Upper lobe of left lung (tissue), 6 donors: ENCODE results near the gene PRODH. TPM values are rescaled to one million over a fixed set of nuclear protein-coding genes. Genes with fewer than 3 reads are reported as not detected.
A peak's percentile ranks its signal among the peaks of the same experiment; 100 is the strongest.

Experiments
- ATAC-seq, 2 donors: fragments of 200-7000 bp; cut with Tn5 transposase; one replicate each; pipeline ENCODE4 v1.9.1; 2022; ENCODE audit warnings: mild to moderate bottlenecking in 2 of 2, moderate library complexity in 2 of 2; ENCODE audit not compliant: low FRiP score in 2 of 2
- DNase-seq, 2 donors: peaks; one replicate each; pipeline ENCODE4 v3.0.0-alpha.2; 2019 to 2020
- H3K27ac ChIP-seq, 4 donors: fragments of 200-600 bp; sonication (generic); one replicate each; pipeline ENCODE4 v1.5.1; 2016 to 2019
- H3K27me3 ChIP-seq, 4 donors: fragments of 200-600 bp; sonication (generic); one replicate each; pipeline ENCODE4 v1.5.1; 2017 to 2019
- H3K36me3 ChIP-seq, 4 donors: fragments of 200-600 bp; sonication (generic); one replicate each; pipeline ENCODE4 v1.5.1; 2016 to 2019
- H3K4me1 ChIP-seq, 4 donors: fragments of 200-600 bp; sonication (generic); one replicate each; pipeline ENCODE4 v1.5.1; 2018 to 2019
- H3K4me3 ChIP-seq, 4 donors: fragments of 200-600 bp; sonication (generic); one replicate each; pipeline ENCODE4 v1.5.1; 2017 to 2019; ENCODE audit warnings: mild to moderate bottlenecking in 2 of 4, moderate library complexity in 1 of 4
- H3K9me3 ChIP-seq, 4 donors: fragments of 200-600 bp; sonication (generic); one replicate each; pipeline ENCODE4 v1.5.1; 2018 to 2019
- CTCF ChIP-seq, 6 experiments: fragments of 450-650 bp in 4 of 6; fragments of 200-600 bp in 2 of 6; sonication (generic) in 2 of 6; IDR thresholded peaks; one replicate each; pipeline ENCODE4 v1.5.1; 2016 to 2019; ENCODE audit warnings: antibody characterized with exemption in 6 of 6
- EP300 ChIP-seq, 4 donors: sonication (generic); formaldehyde crosslinking; IDR thresholded peaks; one replicate each; pipeline ENCODE4 v1.5.1; 2017; ENCODE audit warnings: antibody characterized with exemption in 4 of 4, control low read depth in 2 of 4
- POLR2A ChIP-seq, 4 donors: fragments of 450-650 bp; IDR thresholded peaks; one replicate each; pipeline ENCODE4 v1.5.1; 2016 to 2017; ENCODE audit warnings: antibody characterized with exemption in 4 of 4, mild to moderate bottlenecking in 2 of 4
- POLR2AphosphoS5 ChIP-seq, 2 donors: sonication (generic); formaldehyde crosslinking; IDR thresholded peaks; one replicate each; pipeline ENCODE4 v1.5.1; 2017; ENCODE audit warnings: antibody characterized with exemption in 2 of 2
- WGBS, 2 donors: methylation state at CpG; one replicate each; pipeline ENCODE4 v1.1.5; 2017 to 2018; 5-methylcytosine and 5-hydroxymethylcytosine counted together
- total RNA-seq, 6 donors: library from RNA; depleted of rRNA in 4 of 6; stranded (reverse); fragments of >200 nt in 4 of 6; gene quantifications; one replicate each; pipeline versions ENCODE4 v1.1.0 to v1.2.1, GENCODE V29; 2016 to 2021
- donor health status: DM: no; HTN: no; CAD: no; lungs with moderate emphysema.
- donor health status: DM: no; HTN: yes; CAD: no; lungs with severe emphysema.

Gene PRODH
- total RNA-seq, 6 donors from 2014 or later, result 37.1 to 206 (median 91.1) TPM

GRCh38 chr22:18931905-18932652 lies 4.0 kb downstream of the PRODH start:
- ATAC-seq (no peak), DNase-seq (no peak)
- Histone ChIP-seq H3K4me1 (no peaks in the 10 kb centered on the region), H3K36me3 (no peaks in the 10 kb centered on the region), H3K4me3 (no peak overlapping the region), H3K27me3 (no peaks in the 10 kb centered on the region), H3K9me3 (no peaks in the 10 kb centered on the region), H3K27ac (no peak overlapping the region)
- no CpG with 5 or more reads among the region's 16 CpGs for WGBS, 2 donors
- TF ChIP-seq EP300 (IDR thresholded peaks at IDR 0.05) (no peak), POLR2A (IDR thresholded peaks at IDR 0.05) (no peak), POLR2AphosphoS5 (IDR thresholded peaks at IDR 0.05) (no peak), CTCF (IDR thresholded peaks at IDR 0.05) (no peak)

- no peaks in the 10 kb centered on the region for H3K4me1 ChIP-seq
- TF ChIP-seq CTCF (IDR thresholded peaks at IDR 0.05) (no peak), POLR2A (IDR thresholded peaks at IDR 0.05) (no peak), POLR2AphosphoS5 (IDR thresholded peaks at IDR 0.05) (no peak), EP300 (IDR thresholded peaks at IDR 0.05) (no peak)
- no peak overlapping the region for H3K27ac ChIP-seq
- no CpG with 5 or more reads among the region's 5 CpGs for WGBS, 2 donors
- peak; percentile 93 to 95 for ATAC-seq
- no peaks in the 10 kb centered on the region for H3K27me3 ChIP-seq
- DNase-seq, result peak in 1 of 2 donors; percentile 56
- no peaks in the 10 kb centered on the region for H3K9me3 ChIP-seq
- no peak overlapping the region for H3K4me3 ChIP-seq
- H3K36me3 ChIP-seq, result no peaks in the 10 kb centered on the region
Observed at GRCh38 chr22:18929459-18929858, 6.6 kb downstream of the PRODH start.

GRCh38 chr22:18927573-18927972 lies 8.5 kb downstream of the PRODH start:
- WGBS, 2 donors, result no CpG with 5 or more reads among the region's 5 CpGs
- Histone ChIP-seq H3K27ac (no peak overlapping the region), H3K9me3 (no peaks in the 10 kb centered on the region), H3K4me3 (no peak overlapping the region), H3K4me1 (no peaks in the 10 kb centered on the region), H3K27me3 (no peaks in the 10 kb centered on the region), H3K36me3 (no peaks in the 10 kb centered on the region)
- no peak for TF ChIP-seq CTCF (IDR thresholded peaks at IDR 0.05)
- TF ChIP-seq EP300 (IDR thresholded peaks at IDR 0.05), result no peak
- no peak for TF ChIP-seq POLR2A (IDR thresholded peaks at IDR 0.05)
- no peak for TF ChIP-seq POLR2AphosphoS5 (IDR thresholded peaks at IDR 0.05)
- no peak for DNase-seq
- no peak for ATAC-seq

GRCh38 chr22:18927020-18927419 lies 9.1 kb downstream of the PRODH start:
- no peak overlapping the region for H3K27ac ChIP-seq
- WGBS, 2 donors, result no CpG with 5 or more reads among the region's 4 CpGs
- H3K4me3 ChIP-seq, result no peak overlapping the region
- TF ChIP-seq EP300 (IDR thresholded peaks at IDR 0.05) (no peak), CTCF (IDR thresholded peaks at IDR 0.05) (no peak), POLR2AphosphoS5 (IDR thresholded peaks at IDR 0.05) (no peak), POLR2A (IDR thresholded peaks at IDR 0.05) (no peak)
- DNase-seq (no peak), ATAC-seq (no peak)
- no peaks in the 10 kb centered on the region for H3K4me1 ChIP-seq
- no peaks in the 10 kb centered on the region for H3K9me3 ChIP-seq
- H3K27me3 ChIP-seq, result no peaks in the 10 kb centered on the region
- H3K36me3 ChIP-seq, result no peaks in the 10 kb centered on the region
